ACHN (cell line): ENCODE results near the gene TSSK1B.
"Not testable (repeated sequence)": the region's sequence is repeated elsewhere in the genome, so short reads cannot be mapped to it uniquely, and the experiment has no call there.

Experiments used
- DNase-seq: peaks from one replicate; pipeline ENCODE4 v3.0.0-alpha.2; 2015
- in situ Hi-C: cut with HindIII; loops from 2 replicates; pipeline ENCODE4 v1.10.0; 2017; ENCODE audit warnings: low sequenced_read_pairs, low pct_ligation_motif_present, low pct_unique_long_range_greater_than_20kb

Gene TSSK1B

GRCh38 chr5:113421693-113422092, 13.1 kb downstream of the TSSK1B start:
- in situ Hi-C loops = no loop called here

DNA sequence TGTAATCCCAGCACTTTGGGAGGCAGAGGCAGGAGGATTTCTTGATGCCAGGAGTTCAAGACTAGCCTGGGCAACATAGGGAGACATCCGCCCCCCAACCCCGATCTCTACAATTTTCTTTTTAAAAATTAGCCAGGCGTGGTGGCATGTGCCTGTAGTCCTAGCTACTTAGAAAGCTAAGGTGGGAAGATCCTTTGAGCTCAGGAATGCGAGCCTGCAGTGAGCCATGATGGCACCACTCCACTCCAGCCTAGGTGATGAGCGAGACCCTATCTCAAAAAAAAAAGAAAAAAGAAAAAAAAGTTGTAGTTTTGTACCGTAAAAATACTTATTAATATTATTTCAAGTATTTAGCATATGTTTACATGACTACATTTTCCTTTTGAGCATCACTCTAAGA, 29.3 kb downstream of the TSSK1B start:
- DNase-seq = no peak
- in situ Hi-C loops = no loop called here

More at GRCh38 chr5:113421693-113422092, 13.1 kb downstream of the TSSK1B start:
- DNase-seq = no peak

DNA sequence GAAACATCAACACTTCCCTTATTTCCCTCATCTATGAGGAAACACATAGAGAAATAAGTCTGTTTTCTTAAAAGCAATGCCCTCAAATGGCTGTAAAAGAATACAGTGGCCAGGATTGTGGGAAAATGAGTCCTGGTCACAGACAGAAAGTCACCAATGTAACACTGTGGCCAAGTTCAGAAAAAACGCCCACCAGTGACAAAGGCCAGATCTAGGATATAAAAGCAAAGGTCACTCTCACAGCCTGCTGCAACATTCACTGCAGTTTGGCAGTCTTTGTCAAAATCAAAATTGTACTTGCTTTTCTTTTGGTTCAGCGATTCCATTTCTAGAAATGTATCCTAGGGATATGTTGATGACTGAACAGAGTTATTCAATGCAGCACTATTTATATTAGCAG, 30.5 kb downstream of the TSSK1B start:
- in situ Hi-C loops = no loop called here
- DNase-seq = no peak

- in situ Hi-C loops, DNase-seq: not testable (repeated sequence)
Observed at GRCh38 chr5:113397986-113398385, 36.8 kb downstream of the TSSK1B start.

GRCh38 chr5:113397046-113397445, 37.7 kb downstream of the TSSK1B start:
- in situ Hi-C loops = no loop called here
- no peak for DNase-seq

- in situ Hi-C loops = no loop called here
- no peak for DNase-seq
Observed at GRCh38 chr5:113394658-113395057, 40.1 kb downstream of the TSSK1B start.

GRCh38 chr5:113390224-113390623, 44.6 kb downstream of the TSSK1B start:
- no peak for DNase-seq
- in situ Hi-C loops = no loop called here

GRCh38 chr5:113389116-113389515, 45.7 kb downstream of the TSSK1B start:
- in situ Hi-C loops = no loop called here
- DNase-seq = no peak

GRCh38 chr5:113387844-113388243, 46.9 kb downstream of the TSSK1B start:
- no peak for DNase-seq
- in situ Hi-C loops = no loop called here

- in situ Hi-C loops = no loop called here
Observed at GRCh38 chr5:113384782-113385285, 50.0 kb downstream of the TSSK1B start.

GRCh38 chr5:113382731-113383130, 52.1 kb downstream of the TSSK1B start:
- no peak for DNase-seq

More at GRCh38 chr5:113384782-113385285, 50.0 kb downstream of the TSSK1B start:
- DNase-seq = no peak

More at GRCh38 chr5:113382731-113383130, 52.1 kb downstream of the TSSK1B start:
- in situ Hi-C loops = no loop called here
